Measurements from ENCODE around the gene ISM1. TPM values are rescaled to one million over a fixed set of nuclear protein-coding genes. Genes with fewer than 3 reads are reported as not detected.

The ISM1 gene
- total RNA-seq, 1 donor from 2014 or later: 0.98 TPM

- no peak overlapping the region for H2AFZ ChIP-seq (ENCODE audit: low read depth, low read length)
- H3K4me2 ChIP-seq (ENCODE audit: low read length): no peak overlapping the region
- Mint-ChIP-seq H3K27ac (ENCODE audit: unreplicated experiment) (no peak overlapping the region), H3K4me3 (ENCODE audit: unreplicated experiment) (no peak overlapping the region), H3K27me3 (ENCODE audit: low read depth, unreplicated experiment) (peaks cover 17% of the 10 kb centered on the region), H3K4me1 (ENCODE audit: low read depth, unreplicated experiment) (no peaks in the 10 kb centered on the region), H3K36me3 (ENCODE audit: low read depth, unreplicated experiment) (no peaks in the 10 kb centered on the region), H3K9me3 (ENCODE audit: unreplicated experiment) (peaks cover 1% of the 10 kb centered on the region)
- TF ChIP-seq CTCF (IDR thresholded peaks at IDR 0.05; ENCODE audit: insufficient read depth, low read depth, low read length) (no peak), EZH2 (IDR thresholded peaks at IDR 0.05; ENCODE audit: insufficient read depth, low read length) (no peak)
- no peak overlapping the region for H3K4me3 ChIP-seq (ENCODE audit: insufficient read depth, low read depth, low read length)
- no peak overlapping the region for H3K27ac ChIP-seq (ENCODE audit: low read depth, low read length)
- DNase-seq (ENCODE audit: low read depth) (no peak), FAIRE-seq (no peak)
- no peaks in the 10 kb centered on the region for H3K9me3 ChIP-seq (ENCODE audit: insufficient read depth, low read depth, low read length)
- H3K27me3 ChIP-seq (ENCODE audit: insufficient read depth, low read length): no peaks in the 10 kb centered on the region
- no peak overlapping the region for H3K9ac ChIP-seq (ENCODE audit: low read length)
- no peaks in the 10 kb centered on the region for H4K20me1 ChIP-seq (ENCODE audit: insufficient read depth, low read length)
- no peaks in the 10 kb centered on the region for H3K4me1 ChIP-seq (ENCODE audit: insufficient read depth, low read length)
- H3K79me2 ChIP-seq (ENCODE audit: insufficient read depth, low read length): no peaks in the 10 kb centered on the region
- no peaks in the 10 kb centered on the region for H3K36me3 ChIP-seq (ENCODE audit: insufficient read depth, low read length)
Measured at GRCh38 chr20:13286052-13286451, 65.0 kb downstream of the ISM1 start.

GRCh38 chr20:13286607-13287006 lies 65.5 kb downstream of the ISM1 start:
- Histone ChIP-seq H3K4me2 (ENCODE audit: low read length) (no peak overlapping the region), H2AFZ (ENCODE audit: low read depth, low read length) (no peak overlapping the region), H3K9me3 (ENCODE audit: insufficient read depth, low read depth, low read length) (no peaks in the 10 kb centered on the region), H4K20me1 (ENCODE audit: insufficient read depth, low read length) (no peaks in the 10 kb centered on the region), H3K9ac (ENCODE audit: low read length) (no peak overlapping the region), H3K27ac (ENCODE audit: low read depth, low read length) (no peak overlapping the region), H3K4me3 (ENCODE audit: insufficient read depth, low read depth, low read length) (no peak overlapping the region), H3K79me2 (ENCODE audit: insufficient read depth, low read length) (no peaks in the 10 kb centered on the region), H3K27me3 (ENCODE audit: insufficient read depth, low read length) (no peaks in the 10 kb centered on the region), H3K4me1 (ENCODE audit: insufficient read depth, low read length) (no peaks in the 10 kb centered on the region), H3K36me3 (ENCODE audit: insufficient read depth, low read length) (no peaks in the 10 kb centered on the region)
- no peak overlapping the region for H3K27ac Mint-ChIP-seq (ENCODE audit: unreplicated experiment)
- H3K4me1 Mint-ChIP-seq (ENCODE audit: low read depth, unreplicated experiment): no peaks in the 10 kb centered on the region
- no peaks in the 10 kb centered on the region for H3K36me3 Mint-ChIP-seq (ENCODE audit: low read depth, unreplicated experiment)
- H3K27me3 Mint-ChIP-seq (ENCODE audit: low read depth, unreplicated experiment): peaks cover 18% of the 10 kb centered on the region
- no peak overlapping the region for H3K4me3 Mint-ChIP-seq (ENCODE audit: unreplicated experiment)
- DNase-seq (ENCODE audit: low read depth) (no peak), FAIRE-seq (no peak)
- peaks cover 1% of the 10 kb centered on the region for H3K9me3 Mint-ChIP-seq (ENCODE audit: unreplicated experiment)
- TF ChIP-seq EZH2 (IDR thresholded peaks at IDR 0.05; ENCODE audit: insufficient read depth, low read length): no peak
- TF ChIP-seq CTCF (IDR thresholded peaks at IDR 0.05; ENCODE audit: insufficient read depth, low read depth, low read length): no peak

- no peaks in the 10 kb centered on the region for H3K36me3 ChIP-seq (ENCODE audit: insufficient read depth, low read length)
- peaks cover 1% of the 10 kb centered on the region for H3K9me3 Mint-ChIP-seq (ENCODE audit: unreplicated experiment)
- no peaks in the 10 kb centered on the region for H3K79me2 ChIP-seq (ENCODE audit: insufficient read depth, low read length)
- H3K27ac Mint-ChIP-seq (ENCODE audit: unreplicated experiment): no peak overlapping the region
- H3K4me3 Mint-ChIP-seq (ENCODE audit: unreplicated experiment): no peak overlapping the region
- H3K27ac ChIP-seq (ENCODE audit: low read depth, low read length): no peak overlapping the region
- no peak overlapping the region for H3K4me3 ChIP-seq (ENCODE audit: insufficient read depth, low read depth, low read length)
- no peaks in the 10 kb centered on the region for H3K36me3 Mint-ChIP-seq (ENCODE audit: low read depth, unreplicated experiment)
- no peaks in the 10 kb centered on the region for H3K4me1 Mint-ChIP-seq (ENCODE audit: low read depth, unreplicated experiment)
- no peak overlapping the region for H2AFZ ChIP-seq (ENCODE audit: low read depth, low read length)
- no peaks in the 10 kb centered on the region for H3K27me3 ChIP-seq (ENCODE audit: insufficient read depth, low read length)
- FAIRE-seq: no peak
- TF ChIP-seq CTCF (IDR thresholded peaks at IDR 0.05; ENCODE audit: insufficient read depth, low read depth, low read length) (no peak), EZH2 (IDR thresholded peaks at IDR 0.05; ENCODE audit: insufficient read depth, low read length) (no peak)
- H3K9me3 ChIP-seq (ENCODE audit: insufficient read depth, low read depth, low read length): no peaks in the 10 kb centered on the region
- peaks cover 12% of the 10 kb centered on the region for H3K27me3 Mint-ChIP-seq (ENCODE audit: low read depth, unreplicated experiment)
- H4K20me1 ChIP-seq (ENCODE audit: insufficient read depth, low read length): no peaks in the 10 kb centered on the region
- no peak overlapping the region for H3K4me2 ChIP-seq (ENCODE audit: low read length)
- H3K9ac ChIP-seq (ENCODE audit: low read length): no peak overlapping the region
- DNase-seq (ENCODE audit: low read depth): no peak
- no peaks in the 10 kb centered on the region for H3K4me1 ChIP-seq (ENCODE audit: insufficient read depth, low read length)
Measured at GRCh38 chr20:13288357-13288756, 67.3 kb downstream of the ISM1 start.
